ENCODE results near the gene APOBEC3H. TPM values are rescaled to one million over a fixed set of nuclear protein-coding genes. Genes with fewer than 3 reads are reported as not detected.

APOBEC3H gene
- total RNA-seq, 1 experiment from 2014 or later, result not detected

DNA sequence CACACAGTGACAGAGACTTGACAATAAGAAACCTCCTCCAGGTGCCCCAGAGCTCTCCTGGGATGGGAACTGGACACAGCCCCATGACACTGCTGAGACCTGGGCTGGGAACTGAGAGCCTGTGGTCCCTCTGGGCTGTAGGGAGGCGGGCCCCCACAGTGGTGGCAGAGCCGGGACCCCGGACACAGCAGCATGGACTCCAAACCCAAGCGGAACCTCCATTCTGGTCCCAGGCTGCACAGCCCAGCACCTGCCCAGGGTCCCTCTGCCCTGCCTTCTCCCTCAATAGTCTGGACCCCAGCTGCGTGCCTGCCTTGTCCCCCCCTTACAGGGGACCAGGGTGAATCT lies 8.4 kb upstream of the APOBEC3H start:
- H3K9me3 ChIP-seq (ENCODE audit: control insufficient read depth, insufficient read depth, low read depth, low read length), result no peaks in the 10 kb centered on the region
- DNase-seq (ENCODE audit: low read depth, low spot score) (no peak), ATAC-seq (no peak)
- no peak overlapping the region for H3K4me3 ChIP-seq (ENCODE audit: low read depth in 2 of 2, low read length in 2 of 2)
- CTCF ChIA-PET, result no interaction called here
- TF ChIP-seq POLR2AphosphoS5 (IDR thresholded peaks at IDR 0.05; ENCODE audit: low read depth, low read length), result no peak
- no peak for TF ChIP-seq TCF7L2 (IDR thresholded peaks at IDR 0.05; ENCODE audit: low read depth, low read length)
- TF ChIP-seq, protein P1, sequence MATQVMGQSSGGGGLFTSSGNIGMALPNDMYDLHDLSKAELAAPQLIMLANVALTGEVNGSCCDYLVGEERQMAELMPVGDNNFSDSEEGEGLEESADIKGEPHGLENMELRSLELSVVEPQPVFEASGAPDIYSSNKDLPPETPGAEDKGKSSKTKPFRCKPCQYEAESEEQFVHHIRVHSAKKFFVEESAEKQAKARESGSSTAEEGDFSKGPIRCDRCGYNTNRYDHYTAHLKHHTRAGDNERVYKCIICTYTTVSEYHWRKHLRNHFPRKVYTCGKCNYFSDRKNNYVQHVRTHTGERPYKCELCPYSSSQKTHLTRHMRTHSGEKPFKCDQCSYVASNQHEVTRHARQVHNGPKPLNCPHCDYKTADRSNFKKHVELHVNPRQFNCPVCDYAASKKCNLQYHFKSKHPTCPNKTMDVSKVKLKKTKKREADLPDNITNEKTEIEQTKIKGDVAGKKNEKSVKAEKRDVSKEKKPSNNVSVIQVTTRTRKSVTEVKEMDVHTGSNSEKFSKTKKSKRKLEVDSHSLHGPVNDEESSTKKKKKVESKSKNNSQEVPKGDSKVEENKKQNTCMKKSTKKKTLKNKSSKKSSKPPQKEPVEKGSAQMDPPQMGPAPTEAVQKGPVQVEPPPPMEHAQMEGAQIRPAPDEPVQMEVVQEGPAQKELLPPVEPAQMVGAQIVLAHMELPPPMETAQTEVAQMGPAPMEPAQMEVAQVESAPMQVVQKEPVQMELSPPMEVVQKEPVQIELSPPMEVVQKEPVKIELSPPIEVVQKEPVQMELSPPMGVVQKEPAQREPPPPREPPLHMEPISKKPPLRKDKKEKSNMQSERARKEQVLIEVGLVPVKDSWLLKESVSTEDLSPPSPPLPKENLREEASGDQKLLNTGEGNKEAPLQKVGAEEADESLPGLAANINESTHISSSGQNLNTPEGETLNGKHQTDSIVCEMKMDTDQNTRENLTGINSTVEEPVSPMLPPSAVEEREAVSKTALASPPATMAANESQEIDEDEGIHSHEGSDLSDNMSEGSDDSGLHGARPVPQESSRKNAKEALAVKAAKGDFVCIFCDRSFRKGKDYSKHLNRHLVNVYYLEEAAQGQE (IDR thresholded peaks at IDR 0.05; ENCODE audit: insufficient read depth in 1 of 2, low read depth in 2 of 2, low read length in 1 of 2), result no peak
- TF ChIP-seq, protein P2, sequence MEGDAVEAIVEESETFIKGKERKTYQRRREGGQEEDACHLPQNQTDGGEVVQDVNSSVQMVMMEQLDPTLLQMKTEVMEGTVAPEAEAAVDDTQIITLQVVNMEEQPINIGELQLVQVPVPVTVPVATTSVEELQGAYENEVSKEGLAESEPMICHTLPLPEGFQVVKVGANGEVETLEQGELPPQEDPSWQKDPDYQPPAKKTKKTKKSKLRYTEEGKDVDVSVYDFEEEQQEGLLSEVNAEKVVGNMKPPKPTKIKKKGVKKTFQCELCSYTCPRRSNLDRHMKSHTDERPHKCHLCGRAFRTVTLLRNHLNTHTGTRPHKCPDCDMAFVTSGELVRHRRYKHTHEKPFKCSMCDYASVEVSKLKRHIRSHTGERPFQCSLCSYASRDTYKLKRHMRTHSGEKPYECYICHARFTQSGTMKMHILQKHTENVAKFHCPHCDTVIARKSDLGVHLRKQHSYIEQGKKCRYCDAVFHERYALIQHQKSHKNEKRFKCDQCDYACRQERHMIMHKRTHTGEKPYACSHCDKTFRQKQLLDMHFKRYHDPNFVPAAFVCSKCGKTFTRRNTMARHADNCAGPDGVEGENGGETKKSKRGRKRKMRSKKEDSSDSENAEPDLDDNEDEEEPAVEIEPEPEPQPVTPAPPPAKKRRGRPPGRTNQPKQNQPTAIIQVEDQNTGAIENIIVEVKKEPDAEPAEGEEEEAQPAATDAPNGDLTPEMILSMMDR (IDR thresholded peaks at IDR 0.05), result no peak
- TF ChIP-seq SIN3A (IDR thresholded peaks at IDR 0.05; ENCODE audit: borderline replicate concordance, insufficient read depth, low read depth, low read length), result no peak
- POLR2A ChIA-PET, result no interaction called here
- H3K36me3 ChIP-seq (ENCODE audit: control insufficient read depth, insufficient read depth, low read length), result no peaks in the 10 kb centered on the region
- in situ Hi-C loops (cut with HindIII; ENCODE audit: low pct_unique_long_range_greater_than_20kb, low sequenced_read_pairs), result no loop called here
- H3K4me1 ChIP-seq (ENCODE audit: control insufficient read depth, insufficient read depth, low read length), result no peaks in the 10 kb centered on the region
- no peaks in the 10 kb centered on the region for H3K27me3 ChIP-seq (ENCODE audit: control insufficient read depth, insufficient read depth, low read length)
- intact Hi-C loops (cut with micrococcal nuclease; ENCODE audit: unreplicated experiment), result no loop called here
- BruUV-seq (replicated peaks), result no TSS peak
- no peak overlapping the region for H3K27ac ChIP-seq (ENCODE audit: low read length)

DNA sequence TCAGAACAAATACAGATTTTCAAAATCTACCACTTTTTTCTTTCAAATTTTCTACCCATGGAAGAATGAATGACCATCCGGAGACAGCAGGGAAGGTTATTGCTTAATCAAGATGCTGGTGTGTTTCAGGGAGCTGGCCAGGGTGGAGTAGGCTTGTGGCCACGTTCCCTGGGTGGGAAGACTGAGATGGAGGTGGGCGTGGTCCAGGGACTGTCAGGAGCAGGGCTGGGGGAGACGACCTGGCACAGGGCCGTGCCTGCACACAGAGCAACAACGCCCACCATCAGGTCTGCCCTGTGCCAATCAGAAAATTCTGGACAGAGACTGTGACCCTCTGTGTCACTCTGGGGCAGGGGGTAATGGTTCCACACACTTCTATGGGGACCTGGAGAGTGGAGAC lies 7.1 kb upstream of the APOBEC3H start:
- TF ChIP-seq SIN3A (IDR thresholded peaks at IDR 0.05; ENCODE audit: borderline replicate concordance, insufficient read depth, low read depth, low read length), result no peak
- no peak for TF ChIP-seq TCF7L2 (IDR thresholded peaks at IDR 0.05; ENCODE audit: low read depth, low read length)
- TF ChIP-seq, protein P2 (IDR thresholded peaks at IDR 0.05), result no peak
- TF ChIP-seq, protein P1 (IDR thresholded peaks at IDR 0.05; ENCODE audit: insufficient read depth in 1 of 2, low read depth in 2 of 2, low read length in 1 of 2), result no peak
- TF ChIP-seq POLR2AphosphoS5 (IDR thresholded peaks at IDR 0.05; ENCODE audit: low read depth, low read length), result no peak
- intact Hi-C loops (cut with micrococcal nuclease; ENCODE audit: unreplicated experiment), result no loop called here
- Histone ChIP-seq H3K27ac (ENCODE audit: low read length) (no peak overlapping the region), H3K36me3 (ENCODE audit: control insufficient read depth, insufficient read depth, low read length) (no peaks in the 10 kb centered on the region), H3K4me3 (ENCODE audit: low read depth in 2 of 2, low read length in 2 of 2) (no peak overlapping the region), H3K27me3 (ENCODE audit: control insufficient read depth, insufficient read depth, low read length) (no peaks in the 10 kb centered on the region), H3K9me3 (ENCODE audit: control insufficient read depth, insufficient read depth, low read depth, low read length) (no peaks in the 10 kb centered on the region), H3K4me1 (ENCODE audit: control insufficient read depth, insufficient read depth, low read length) (no peaks in the 10 kb centered on the region)
- DNase-seq (ENCODE audit: low read depth, low spot score) (no peak), ATAC-seq (no peak)
- BruUV-seq (replicated peaks), result no TSS peak
- in situ Hi-C loops (cut with HindIII; ENCODE audit: low pct_unique_long_range_greater_than_20kb, low sequenced_read_pairs), result no loop called here
- ChIA-PET POLR2A (no interaction called here), CTCF (interaction anchor here (0.7 kb wide), 1 partner anchor 45 kb away, joined by 3 read pairs; no protein-coding TSS in a partner anchor)

All from Panc1 (cell line).